RKO (cell line): Measurements from ENCODE around the gene FMOD.

Source experiments
- DNase-seq: peaks from one replicate; pipeline ENCODE4 v3.0.0-alpha.2; 2016; ENCODE audit warnings: low spot score

The FMOD gene

DNA sequence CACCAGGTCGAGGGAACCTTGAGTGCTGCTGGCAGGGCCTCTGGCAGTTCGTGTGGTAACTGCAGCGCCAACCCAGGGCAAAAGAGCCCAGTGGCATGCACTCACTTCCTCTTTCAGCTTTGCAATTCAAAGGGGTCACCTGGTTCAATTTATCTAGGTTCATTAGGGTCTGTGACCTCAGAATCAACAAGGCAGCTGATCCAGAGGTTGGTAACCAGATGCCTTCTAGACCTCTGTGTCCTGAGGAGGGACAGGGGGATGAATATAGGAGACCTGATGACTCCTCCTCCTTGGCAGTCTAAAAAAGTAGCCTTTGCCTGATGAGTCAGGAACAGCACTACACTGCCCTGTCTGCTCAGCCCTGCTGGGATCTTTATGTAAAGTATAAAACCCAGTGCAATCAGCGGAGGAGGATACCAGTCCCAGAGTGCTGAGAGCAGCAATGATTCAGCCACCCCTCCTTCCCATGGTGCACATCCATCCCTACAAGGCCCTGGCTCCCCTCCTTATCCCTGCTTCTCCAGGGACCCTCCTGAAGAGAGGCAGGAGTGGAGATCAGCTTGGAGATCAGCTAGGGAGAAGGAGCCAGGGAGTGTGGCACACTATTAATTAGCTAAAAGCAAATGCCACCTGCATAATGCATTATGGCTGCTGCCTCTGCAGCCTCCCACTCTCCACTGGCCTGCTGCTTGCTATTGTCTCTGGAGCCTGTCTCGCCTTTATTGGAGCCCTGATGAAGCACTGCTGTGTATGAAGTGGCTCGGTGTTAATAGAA is 11.2 kb upstream of the FMOD start:
- DNase-seq: no peak

DNA sequence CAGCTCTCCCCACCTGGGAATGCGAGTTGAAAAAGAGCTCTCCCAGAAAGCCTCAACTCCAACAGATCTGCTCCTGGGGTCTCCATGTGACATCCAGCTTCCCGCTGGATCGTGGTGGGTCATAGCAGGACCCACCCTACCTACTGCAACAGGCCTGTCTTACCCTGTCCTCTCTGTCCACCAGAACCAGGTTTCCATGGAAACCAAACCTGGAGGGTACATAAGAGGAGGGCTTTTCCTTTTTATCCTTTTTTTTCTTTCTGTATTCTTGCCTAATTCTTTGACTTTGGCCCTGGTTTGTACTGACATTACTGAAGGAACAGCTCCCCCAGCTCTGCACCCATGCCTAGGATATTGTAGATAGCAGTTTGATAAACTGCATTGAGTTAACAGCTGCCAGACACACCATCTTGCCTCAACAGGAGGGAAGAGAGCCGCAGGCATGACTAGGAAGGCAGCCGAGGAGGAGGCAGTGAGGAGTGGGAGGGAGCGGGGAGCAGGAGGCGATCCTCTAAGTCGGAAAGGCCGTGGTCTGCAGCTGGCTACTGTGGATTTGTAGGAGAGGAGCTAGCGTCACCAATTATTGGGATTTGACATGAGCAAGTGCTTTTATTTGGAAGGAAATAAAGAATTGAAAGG is 9.7 kb upstream of the FMOD start:
- DNase-seq: no peak

DNA sequence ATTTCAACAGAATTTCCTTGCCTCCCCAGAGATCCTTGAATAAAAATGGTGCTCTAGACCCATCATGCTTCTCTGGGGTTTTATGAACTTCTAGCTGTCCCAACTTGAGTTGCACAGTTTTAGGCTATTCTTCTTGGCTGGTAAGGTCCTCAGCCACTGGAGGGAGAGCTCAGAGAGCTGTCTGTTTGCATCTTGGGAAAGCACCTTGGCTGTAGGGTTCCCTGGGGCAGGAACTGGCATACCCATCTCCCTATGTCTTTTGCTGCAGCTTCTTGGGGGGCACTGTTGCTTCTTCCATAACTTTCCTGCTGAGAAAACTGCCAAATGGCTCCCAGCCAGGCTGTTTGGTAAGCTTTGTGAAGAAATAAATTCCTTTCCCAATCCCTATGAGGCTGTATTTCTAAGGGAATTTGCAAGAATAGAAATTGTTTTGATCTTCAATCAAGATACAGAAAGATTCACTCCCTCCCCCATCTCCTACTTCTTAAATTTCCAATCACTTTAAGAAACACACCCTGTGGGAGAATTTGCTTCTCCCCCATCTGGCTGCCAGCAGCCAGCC is 8.2 kb upstream of the FMOD start:
- no peak for DNase-seq

DNA sequence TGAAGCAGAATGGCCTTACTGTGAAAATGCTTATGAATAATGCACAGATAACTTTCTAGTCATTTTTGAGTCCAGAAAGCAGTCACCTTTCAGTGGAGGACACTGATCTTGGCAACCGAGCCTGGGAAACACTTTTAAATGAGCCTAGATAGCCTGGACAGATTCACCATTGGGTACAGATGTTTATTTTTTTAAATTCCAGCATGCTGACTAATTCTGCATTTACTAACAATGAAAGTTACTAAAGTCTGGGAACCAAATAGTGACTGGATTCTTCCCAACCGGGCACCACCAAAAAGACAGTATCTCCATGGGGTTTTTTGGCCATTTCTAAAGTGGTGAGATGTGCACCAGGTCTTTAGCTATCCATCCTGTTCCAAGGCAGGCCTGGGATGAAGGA is 3.3 kb upstream of the FMOD start:
- DNase-seq: no peak

DNA sequence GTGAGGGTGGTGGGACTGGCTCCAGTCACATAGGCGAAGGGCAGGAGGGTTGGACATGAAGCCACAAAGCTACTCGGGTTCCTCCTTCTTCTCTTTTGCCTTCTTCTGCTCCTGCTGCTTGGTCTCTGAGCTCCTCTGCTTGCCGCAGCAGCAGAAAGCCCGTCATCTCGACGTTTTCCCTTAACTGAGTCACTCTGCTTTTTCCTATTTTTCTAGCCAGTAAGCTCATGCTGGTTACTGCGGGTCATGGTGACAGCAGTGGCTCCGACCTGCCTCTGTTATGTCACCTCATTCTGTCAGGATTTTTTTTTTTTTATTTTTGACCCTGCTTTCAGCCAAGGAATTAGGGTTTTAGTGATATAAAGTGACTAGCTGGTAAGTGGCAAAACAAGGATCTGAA is 2.6 kb upstream of the FMOD start:
- no peak for DNase-seq

DNA sequence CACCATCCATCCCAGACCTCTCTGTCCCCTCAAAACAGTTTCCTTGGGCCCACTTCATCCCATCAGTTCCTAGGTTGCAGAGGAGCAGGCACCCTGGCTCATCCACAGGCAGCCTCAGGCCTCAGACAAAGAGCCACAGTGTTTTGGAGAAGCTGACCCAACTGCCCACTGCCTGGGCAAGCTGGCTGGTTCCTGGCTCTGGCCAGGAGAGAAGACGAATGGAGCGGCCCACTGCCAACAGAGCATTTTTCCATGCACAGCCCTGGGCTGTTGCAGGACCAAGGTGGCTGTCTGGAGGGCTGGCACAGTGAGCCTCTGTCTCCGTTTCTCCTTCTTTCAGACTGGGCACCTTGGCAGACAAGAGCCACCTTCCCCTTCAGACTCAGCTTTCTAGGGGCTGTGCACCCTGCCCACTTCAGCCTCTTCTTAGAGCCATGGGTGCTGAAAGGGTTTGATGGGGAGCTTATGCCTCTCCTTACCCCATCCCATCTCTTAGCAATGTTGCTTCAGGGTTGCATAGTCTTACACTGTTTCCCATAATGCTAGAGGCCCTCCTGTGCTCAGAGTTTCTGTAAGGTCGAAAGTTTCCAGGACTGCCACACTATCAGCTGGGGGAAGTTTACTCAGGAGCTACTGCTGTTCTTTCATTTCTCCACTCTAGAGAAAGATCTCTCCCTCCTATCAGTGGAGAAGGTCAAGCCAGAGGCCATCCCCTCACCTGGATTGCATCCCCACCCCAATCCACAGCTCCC is 973 bp downstream of the FMOD start:
- no peak for DNase-seq

DNA sequence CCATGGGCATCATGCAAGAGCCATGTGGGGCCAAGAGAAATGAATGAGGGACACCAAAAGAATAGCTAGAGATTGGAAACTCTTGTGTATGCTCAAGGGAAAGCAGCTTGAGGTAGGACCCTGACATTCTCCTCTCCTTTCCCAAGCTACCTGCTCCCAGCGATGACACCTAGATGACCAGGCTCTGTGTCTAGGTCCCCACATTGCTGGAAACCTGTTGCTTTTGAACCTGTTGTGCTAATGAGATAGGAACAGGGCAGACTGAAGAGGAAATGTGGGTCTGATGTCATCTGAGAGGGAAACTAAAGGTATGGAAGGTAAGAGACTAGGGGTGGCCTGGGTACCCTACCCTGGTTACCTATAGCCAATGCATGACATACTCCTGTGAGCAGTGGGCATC is 1.8 kb downstream of the FMOD start:
- no peak for DNase-seq

DNA sequence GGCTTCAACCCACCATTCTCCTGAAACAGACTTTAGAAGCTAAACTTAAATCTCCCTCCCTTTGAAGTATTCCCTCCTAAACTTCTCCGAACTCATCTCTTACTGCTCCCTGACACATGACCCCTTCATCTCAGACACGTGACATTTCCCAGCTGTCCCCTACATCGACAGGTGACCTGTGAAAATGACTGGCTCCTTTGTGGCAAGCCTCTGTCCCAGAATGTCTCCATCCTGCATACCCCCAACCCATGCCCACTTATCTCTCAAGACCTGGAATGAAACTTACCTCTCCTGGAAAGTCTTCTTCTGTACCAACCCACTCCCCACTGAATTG is 4.2 kb downstream of the FMOD start:
- no peak for DNase-seq

DNA sequence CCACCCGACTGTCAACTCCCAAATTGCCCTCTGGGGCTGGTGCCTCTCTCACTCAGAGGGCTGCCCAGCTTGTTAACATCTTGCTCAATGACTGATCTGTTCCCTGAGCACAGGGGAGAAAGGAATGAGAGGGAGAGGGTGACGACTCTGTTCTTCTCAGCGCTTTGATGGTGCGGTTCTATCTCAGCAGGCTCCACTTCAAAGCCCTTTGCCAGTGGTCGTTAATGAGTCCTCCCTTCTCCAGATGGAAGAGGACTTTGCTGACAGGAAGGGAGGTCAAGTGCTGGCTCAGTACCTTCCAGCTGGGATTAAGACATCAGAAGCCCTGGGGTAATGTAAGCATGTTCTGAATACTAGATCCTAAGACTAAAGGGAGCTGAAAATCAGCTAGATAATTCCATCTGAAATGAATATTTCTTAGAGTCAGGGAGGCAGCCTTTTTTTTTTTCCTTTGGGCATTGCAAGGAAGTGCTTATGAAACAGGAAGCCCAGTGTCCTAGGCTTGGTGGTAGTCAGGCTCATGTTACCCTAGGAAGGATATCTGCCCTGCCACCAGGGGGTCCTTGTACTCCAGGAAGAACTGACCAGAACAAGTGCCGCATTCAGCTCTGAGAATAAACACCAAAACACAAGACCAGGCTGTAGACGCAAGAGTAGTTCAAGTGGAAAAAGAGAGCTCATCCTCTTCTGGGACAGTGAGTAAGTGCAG is 4.7 kb downstream of the FMOD start:
- no peak for DNase-seq

DNA sequence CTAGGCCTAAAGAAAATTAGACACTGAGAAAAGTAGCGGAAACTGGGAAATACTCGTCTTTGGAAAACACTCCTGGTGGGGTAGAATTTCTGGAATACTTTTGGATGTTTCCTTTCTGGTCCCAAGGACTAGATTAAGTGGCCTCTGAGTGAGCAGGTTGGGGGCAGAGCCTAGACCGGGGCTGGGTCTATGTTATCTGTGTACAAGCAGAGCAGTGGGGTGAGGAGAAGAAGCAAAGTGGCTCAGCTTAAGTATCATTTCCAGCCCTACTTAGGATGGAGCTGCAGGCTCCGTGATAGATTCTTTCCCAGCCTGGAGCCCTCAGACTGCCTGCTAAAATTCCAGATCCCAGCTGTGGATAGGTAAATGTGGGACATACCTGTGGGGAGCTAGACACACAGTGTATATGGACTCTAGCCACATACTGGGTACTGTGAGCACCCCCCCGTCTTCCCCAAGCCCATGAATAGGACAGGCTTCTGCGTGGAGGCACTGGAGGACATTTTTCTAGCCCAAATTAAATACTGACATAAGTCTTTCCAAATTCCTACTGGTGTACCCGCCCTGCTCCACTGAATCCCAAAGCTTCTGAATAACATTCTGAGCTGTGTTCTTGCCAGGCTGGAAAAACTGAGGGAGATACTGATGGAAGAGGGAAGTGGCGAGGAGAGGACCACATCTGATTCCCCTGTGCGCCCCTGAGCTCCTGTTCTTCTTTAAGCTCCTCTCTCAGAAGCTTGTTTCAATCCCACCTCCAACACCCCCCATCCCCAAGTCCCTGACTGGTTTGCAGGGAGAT is 6.8 kb downstream of the FMOD start:
- DNase-seq: no peak

DNA sequence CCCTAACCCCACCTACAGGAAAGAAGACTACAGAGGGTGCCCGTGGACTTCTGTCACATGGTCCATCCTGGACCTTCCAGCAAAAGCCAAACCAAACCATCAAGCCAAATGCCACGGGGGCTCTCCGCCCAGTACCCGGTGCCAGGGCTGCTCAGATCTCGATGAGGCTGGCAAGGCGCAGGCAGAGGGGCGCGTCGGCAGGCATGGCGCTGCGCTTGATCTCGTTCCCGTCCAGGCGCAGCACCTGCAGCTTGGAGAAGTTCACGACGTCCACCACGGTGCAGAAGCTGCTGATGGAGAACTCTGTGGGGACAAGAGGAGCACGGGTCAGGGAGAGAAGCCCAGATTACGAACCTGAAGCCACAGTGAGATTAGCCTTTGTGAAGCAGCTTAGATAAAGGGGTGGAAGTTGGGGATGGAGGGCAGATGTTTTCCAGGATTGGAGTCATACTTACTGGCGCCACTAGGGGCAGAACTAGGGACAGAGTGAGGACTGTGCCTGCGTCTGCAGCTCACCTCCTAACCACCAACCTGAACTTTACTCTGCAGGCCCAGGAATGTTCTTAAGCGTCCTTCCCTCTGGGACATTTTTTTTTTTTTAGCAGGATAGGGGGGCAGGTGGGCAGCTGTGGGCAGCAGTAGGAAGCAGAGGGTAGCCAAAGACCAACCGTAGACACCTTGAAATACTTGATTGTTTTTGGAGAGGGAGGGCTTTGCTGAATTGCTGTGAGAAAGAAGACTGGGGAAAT is 8.6 kb downstream of the FMOD start:
- DNase-seq: peak; percentile 42

DNA sequence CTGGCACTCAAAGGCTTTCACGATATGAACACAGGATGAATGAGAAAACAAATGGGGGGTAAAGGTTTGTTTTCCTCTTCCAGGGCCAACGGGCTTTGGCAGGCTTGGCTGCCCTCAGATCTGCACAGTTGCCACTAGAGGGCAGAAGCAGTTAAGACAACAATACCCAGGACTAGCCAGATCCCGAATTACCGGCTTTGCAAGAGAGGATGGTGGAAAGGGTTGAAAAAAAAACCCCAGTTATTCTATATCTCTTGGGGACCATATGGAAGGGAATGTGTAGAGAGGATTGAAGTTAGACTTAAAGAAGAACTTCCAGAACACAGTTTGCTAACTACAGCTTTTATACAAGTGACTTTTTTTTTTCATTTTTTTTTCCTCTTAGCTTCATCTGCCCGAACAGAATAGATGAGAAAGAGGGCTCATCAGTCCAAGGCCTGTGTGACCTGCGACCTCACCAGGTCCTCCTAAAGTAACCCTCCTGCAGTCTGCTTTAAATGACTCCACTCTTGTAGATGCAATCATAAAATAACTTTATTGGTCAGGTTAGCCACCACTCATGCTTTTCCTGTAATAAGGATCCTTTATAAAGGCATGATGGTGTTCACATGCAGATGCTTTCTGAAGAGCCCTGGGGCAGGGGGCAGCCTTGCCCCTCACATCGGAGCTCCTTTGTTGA is 10.7 kb downstream of the FMOD start:
- DNase-seq: peak; percentile 82

DNA sequence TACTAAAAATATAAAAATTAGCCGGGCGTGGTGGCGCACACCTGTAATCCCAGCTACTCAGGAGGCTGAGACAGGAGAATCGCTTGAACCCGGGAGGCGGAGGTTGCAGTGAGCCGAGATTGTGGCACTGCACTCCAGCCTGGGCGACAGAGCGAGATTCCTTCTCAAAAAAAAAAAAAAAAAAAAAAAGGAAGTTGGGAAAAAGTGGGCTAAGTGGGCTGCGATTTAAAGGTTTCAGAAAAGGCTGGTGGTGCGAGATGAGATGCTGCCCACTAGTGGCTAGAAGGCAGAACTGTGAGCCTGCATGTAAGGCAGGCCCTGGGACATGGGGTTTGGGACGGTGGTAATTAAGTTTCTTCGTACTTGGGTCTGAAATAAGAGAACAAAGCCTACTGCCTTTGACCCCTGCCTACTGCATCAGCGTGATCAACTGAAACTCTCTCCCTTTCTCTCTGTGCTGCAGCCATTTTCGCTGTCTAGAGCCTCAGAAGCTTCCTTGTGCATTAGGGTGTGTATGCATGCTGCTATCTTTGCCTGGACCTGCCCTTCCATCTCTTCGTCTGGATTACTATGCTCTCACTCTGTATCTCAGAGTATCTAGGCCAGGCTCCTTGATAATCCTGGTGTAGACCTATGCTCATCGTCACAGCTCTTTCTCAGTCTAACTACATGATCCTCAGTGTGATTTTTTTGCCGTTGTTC is 12.4 kb downstream of the FMOD start:
- DNase-seq: peak; percentile 57

DNA sequence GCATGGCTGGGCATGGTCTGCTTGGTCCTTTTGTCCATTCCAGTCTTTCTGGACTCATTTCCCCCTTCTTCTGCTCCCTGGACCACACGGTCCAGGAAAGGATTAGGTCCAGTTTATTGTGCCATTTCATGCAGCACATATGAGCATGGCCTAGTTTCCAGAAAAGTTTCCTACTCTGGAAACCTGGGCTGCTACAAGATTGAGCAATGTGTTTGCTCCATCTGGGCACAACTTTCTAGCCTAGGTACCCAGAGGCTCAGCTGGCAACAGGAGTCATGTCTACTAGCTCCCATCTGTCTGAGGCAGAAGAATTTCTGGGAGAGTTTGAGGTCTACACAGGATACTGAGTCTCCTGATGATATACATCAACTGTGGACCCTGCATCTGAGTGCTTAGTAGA is 14.8 kb downstream of the FMOD start:
- DNase-seq: no peak

DNA sequence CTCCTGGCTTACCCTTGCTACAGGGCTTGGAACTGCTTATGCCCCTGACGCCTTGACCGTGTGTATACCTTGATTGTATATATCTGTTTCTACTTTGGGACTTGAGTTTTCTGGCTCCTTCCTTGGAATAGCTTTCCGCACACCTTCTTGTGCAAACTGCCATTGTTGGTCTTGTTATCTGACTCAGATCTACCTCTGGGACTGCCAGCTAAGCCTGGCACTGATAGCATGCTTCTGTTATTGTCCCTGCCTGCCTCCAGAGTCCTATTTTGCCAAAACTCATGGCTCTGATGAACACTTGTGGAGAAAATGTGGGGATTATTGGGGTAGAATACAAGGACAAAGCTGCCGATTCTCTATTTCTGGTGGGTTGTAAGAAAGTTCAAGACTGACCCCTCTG is 15.4 kb downstream of the FMOD start:
- no peak for DNase-seq

DNA sequence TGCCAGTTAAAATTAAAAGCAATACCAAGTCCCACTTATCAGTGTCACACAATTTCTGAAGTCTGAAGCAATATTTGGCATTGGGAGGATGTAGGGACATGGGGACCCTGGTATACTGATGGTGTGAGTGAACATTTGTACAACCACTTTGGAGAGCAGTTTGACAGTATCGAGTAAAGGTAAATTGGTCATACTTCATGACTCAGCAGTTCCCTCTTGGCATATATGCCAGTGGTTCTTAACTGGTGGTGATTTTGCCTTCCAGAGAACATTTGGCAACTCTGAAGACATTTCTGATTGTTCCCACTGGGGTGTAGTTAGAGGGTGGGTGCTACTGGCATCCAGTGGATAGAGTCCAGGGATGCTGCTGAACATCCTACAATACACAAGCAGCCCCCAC is 19.7 kb downstream of the FMOD start:
- DNase-seq: no peak

DNA sequence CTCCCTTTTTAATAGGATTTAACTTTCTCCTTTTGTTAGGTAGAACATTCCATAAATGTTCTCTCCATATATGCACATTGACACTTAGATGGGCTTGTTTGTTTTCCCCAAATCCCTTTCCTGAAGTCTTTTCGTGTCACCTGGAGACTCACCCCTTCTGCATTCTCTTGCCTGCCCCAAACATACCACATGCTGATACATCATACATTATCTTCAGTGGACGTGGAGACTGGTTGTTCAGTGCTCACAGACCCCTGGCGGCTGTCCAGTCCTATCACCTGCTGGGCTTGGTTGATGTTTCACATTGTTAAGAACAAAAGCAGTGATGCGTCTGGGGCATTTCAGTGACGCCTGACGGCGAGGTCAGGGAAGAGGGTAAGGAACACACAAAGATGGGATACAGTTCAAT is 22.2 kb downstream of the FMOD start:
- no peak for DNase-seq

DNA sequence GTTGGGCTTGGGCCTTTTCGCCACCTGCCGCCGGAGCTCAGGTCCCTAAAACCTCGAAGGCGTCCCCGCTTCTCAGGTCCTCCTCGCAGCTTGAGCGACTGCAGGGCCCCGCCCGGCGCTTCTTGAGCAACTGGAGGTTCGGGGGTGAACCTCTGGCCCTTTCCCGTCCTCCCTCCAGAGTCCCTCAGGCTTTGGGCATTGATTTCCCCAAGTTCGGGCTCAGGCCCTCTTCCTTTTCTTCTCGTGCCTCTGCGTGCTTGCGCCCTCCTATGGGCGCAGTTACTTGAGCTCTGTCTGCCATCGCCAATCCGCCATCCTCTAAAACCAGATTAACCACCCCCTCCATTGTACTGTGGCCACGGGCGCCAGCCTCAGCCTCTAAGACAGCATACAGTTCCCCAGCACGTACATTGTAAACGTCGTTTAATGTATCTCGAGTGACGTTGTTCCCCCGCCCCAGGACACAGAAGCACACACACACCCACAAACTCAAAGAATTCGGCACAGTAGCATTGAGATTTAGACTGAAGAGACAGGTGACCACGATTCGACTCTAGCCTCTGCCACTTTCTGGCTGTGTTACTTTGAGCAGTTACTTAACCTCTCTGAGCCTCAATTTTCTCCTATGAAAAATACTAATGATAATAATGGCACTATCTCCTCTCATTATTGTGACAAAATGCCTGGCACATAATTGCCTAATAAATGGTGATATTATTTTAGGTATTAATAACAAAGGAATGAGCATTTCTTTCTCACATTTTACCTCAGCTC is 23.1 kb downstream of the FMOD start:
- DNase-seq: peak; percentile 51
